ENCODE data around the gene PCNX2.

PCNX2 gene

GRCh38 chr1:233256789-233257188, 38.7 kb downstream of the PCNX2 start:
- DNase-seq (ENCODE audit: low read depth) = no peak

GRCh38 chr1:233256191-233256590, 39.3 kb downstream of the PCNX2 start:
- no peak for DNase-seq (ENCODE audit: low read depth)

GRCh38 chr1:233255145-233255544, 40.4 kb downstream of the PCNX2 start:
- DNase-seq (ENCODE audit: low read depth) = no peak

- no peak for DNase-seq (ENCODE audit: low read depth)
Observed at GRCh38 chr1:233253832-233254331, 41.6 kb downstream of the PCNX2 start.

- DNase-seq (ENCODE audit: low read depth) = no peak
Observed at GRCh38 chr1:233253231-233253831, 42.2 kb downstream of the PCNX2 start.

DNA sequence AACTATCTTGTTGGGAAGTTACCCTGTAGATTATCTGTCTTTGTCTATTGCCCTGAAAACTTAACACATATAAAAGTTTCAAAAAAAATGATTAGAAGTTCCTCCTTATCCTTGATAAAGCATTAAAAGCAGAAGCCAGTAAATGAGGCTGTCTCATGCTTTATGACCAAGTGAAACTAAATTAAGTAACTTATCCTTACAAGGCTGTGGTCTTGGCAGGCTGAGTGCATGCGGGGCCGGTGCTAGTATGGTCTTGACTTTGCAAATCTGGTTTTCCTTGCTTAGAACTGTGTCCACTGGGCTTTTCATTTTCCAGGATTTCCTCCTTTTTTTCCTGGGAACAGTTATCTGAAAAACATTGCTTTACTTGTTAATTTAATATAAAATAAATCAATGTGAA, 43.1 kb downstream of the PCNX2 start:
- no peak for DNase-seq (ENCODE audit: low read depth)

DNA sequence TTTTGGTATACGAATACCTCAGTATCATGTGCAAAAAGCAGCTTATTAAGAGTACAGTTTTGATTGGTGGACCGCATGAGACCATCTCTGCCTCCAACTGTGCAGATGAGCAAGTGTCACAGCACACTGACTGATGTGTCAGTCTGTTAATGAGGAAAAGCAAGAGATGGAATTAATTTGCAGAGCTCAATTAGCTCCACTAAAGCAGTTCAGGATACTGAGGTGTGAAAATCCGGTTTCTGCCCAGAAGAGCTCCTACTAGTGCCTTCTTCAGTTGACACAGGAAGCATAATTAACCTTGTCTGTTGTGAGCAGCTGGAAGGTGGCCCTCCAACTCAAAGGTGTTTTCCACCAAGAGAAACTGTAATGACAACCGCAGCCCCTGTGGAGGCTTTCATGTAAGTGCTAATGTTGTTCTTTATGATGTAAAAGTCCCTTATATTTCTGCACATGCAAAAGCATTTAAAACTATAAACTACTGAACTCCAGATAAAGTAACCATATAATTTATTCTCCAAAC, 44.3 kb downstream of the PCNX2 start:
- no peak for DNase-seq (ENCODE audit: low read depth)

DNA sequence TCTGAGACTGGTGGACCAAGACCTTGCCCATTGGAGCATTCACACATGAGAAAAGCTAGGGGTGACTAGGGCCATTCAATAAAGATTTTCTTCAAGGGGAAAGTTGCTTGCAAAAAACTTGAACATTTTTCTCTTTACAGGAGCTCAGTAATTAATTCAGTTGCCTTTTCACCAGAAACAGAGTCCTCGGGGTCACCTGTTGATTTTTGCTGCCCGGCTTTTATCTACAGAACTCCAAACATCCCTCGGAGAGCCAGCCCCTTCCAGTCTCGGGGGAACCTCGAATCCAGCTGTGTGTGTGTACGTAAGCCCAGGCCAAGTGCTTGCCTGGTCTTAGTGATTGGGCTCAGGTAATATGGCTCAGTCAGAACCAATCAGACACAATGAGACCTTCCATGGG, 47.5 kb downstream of the PCNX2 start:
- no peak for DNase-seq (ENCODE audit: low read depth)

GRCh38 chr1:233246965-233247364, 48.6 kb downstream of the PCNX2 start:
- DNase-seq (ENCODE audit: low read depth) = no peak

DNA sequence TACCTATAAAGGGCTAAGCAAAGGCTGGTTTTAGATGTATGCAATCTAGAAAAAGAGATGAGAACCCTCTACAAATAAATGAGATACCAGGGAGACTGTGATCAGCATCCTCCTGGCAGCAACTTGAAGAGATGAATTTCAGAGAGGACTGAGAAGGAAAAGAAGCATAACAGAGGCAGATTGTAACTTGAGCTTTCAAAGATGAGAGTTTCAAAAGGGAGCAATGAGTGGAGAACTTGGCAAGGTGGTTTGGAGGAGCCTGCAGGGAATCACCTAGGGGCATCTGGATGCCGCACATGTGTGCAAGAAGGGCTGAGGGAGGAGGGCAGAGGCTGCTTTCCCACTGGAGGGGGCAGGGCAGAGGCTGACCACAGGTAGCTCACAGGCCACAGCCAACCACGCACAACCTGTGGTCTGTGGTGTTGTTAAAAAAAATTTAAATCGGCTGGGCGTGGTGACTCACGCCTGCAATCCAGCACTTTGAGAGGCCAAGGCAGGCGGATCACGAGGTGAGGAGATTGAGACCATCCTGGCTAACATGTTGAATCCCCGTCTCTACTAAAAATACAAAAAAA, 50.2 kb downstream of the PCNX2 start:
- DNase-seq (ENCODE audit: low read depth) = no peak

- DNase-seq (ENCODE audit: low read depth) = no peak
Observed at GRCh38 chr1:233244183-233244582, 51.3 kb downstream of the PCNX2 start.

- DNase-seq (ENCODE audit: low read depth) = no peak
Observed at GRCh38 chr1:233242827-233243483, 52.6 kb downstream of the PCNX2 start.

DNA sequence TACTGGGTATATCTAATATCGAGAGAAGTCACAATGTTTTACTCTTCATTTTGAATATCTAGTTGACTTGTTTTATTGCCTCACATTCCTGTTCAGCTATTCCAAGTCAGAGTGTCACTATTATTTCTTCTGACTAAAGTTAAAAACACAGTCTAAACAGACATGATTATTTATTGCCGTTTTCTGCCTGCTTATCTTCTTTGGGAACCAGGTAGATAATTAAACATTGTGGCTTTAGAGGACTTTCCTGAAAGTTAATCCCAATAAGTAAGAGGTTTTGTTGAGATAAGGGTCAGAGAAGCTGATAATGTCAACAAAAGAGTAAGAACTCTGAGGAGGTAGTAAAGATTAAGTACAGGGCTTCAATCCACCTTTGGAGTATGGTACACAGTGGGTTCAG, 53.8 kb downstream of the PCNX2 start:
- DNase-seq (ENCODE audit: low read depth) = no peak

- no peak for DNase-seq (ENCODE audit: low read depth)
Observed at GRCh38 chr1:233240829-233241682, 54.5 kb downstream of the PCNX2 start.

DNA sequence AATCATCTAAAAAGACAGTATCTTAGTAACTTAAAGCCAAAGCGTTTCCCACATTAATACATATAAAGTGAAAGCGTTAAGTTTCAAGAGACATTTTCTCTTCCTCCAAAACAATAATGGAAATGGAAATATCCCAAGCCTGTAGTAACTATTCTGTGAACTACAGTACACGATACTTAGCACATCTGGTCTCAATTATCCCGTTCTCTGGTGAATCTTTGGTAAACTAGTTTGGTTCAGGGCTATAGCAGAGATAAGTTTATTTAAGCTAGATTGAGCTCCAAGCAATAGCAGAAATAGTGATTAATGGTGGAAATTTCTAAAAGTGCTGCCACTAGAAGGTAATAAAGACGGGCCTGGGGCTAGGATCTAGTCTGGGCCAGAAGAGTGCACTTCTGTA, 55.2 kb downstream of the PCNX2 start:
- no peak for DNase-seq (ENCODE audit: low read depth)

GRCh38 chr1:233238884-233239431, 56.6 kb downstream of the PCNX2 start:
- no peak for DNase-seq (ENCODE audit: low read depth)

DNA sequence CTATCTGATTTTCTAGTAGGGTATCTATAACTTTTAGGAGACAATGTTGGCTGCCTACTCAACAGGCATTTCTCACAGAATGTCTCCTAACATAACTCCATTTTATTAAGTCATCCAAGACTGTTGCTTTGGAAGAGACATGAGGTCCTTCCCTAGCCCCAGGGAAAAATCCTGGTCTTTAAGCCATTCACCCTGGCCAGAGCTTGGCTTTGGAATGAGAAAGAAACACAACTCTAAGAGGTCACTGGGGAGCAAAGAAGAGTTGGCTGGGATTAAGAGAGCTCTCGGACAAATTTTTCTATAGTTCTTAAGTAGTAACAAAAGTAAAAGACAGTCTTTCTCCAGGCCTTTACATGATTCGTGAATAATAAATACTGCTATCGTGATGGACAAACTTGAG, 57.9 kb downstream of the PCNX2 start:
- no peak for DNase-seq (ENCODE audit: low read depth)

GRCh38 chr1:233233508-233234040, 62.0 kb downstream of the PCNX2 start:
- no peak for DNase-seq (ENCODE audit: low read depth)

DNA sequence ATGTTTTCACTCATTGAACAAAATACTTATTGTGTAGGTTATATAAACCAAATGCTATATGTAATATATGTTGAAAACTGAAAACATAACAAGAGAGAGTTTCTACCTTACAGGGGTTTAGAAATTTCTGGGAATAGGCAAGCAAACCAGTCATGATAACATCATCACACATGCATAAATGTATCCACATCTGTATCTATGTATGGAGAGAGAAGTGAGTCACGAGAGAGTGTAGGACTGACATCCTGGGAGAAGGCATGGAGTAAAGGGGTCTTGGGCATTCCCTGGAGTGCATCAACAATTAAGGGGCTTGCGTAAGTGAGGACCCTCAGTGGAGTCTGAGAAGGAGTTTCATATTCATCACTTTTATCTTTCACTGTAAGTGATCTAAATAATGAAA, 65.5 kb downstream of the PCNX2 start:
- DNase-seq (ENCODE audit: low read depth) = no peak

DNA sequence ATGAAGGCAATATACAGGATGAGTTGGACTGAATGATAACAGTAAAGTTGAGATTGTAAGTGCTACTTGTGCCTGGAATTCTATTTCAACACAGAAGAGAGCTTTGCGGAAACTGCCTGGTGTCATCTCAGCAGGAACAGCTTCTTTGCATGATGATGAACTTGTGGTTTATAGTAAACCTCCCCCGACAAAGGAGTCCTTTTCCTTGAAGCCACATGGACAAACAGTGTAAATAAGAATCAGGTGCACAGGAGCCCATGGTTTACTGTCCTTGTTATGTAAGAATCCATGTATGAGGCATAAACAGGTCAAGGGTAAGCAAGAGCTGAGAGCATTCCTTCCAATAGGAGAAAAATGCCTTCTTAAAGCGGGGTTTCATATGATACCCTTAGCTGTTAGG, 66.2 kb downstream of the PCNX2 start:
- DNase-seq (ENCODE audit: low read depth) = no peak

DNA sequence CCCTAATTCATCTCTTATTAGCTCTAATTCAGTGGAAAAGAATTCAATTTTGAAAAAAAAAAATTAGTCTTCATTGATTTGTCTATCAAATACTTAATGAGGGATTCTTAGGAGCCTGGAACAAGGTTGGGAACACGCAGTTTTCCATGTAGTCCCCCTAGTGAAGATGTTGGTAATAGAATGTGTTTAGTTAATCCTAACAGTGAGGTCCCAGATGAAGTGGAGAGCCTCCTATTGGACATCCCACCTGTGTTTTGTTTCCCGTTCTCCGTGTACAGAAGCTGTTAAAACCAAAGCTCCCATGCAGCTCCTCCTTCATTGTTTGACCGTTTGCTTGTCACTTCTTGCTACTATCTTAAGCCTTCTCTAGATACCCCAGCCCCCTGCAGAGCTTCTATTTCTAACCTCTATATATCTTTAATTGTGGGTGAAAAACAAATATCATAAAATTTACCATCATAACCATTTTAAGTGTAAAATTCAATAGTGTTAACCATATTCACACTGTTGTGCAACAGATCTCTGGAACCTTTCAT, 67.5 kb downstream of the PCNX2 start:
- no peak for DNase-seq (ENCODE audit: low read depth)

DNA sequence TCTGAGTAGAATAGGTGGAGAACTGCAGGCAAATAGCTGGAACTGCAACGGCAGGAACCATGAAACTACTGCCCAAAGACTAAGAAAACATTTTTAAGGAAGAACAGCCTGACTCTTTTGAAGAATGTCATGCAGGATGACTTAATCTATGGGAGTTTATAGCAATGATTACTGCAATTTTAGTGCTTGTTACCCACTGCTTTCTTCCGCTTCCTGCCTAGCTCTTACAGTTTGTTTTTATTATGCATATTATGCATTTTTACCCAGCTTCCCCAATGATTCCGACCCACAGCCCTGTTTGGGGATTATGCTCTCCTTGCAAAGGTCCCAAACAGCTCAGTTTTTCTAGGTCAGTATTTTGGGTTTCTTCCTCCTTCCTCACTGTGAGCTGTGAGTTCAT, 71.2 kb downstream of the PCNX2 start:
- DNase-seq (ENCODE audit: low read depth) = no peak
